Measurements from ENCODE around the gene HMX1.

HMX1 gene

GRCh38 chr4:8909548-8909947, 37.9 kb upstream of the HMX1 start:
- no peak for DNase-seq

- no peak for DNase-seq
Measured at GRCh38 chr4:8908206-8908893, 36.7 kb upstream of the HMX1 start.

GRCh38 chr4:8907596-8908205, 36.1 kb upstream of the HMX1 start:
- DNase-seq = no peak

GRCh38 chr4:8906991-8907595, 35.5 kb upstream of the HMX1 start:
- DNase-seq = no peak

- no peak for DNase-seq
Measured at GRCh38 chr4:8906668-8906970, 35.0 kb upstream of the HMX1 start.

- DNase-seq = no peak
Measured at GRCh38 chr4:8905773-8906667, 34.4 kb upstream of the HMX1 start.

GRCh38 chr4:8905226-8905772, 33.7 kb upstream of the HMX1 start:
- DNase-seq = no peak

- DNase-seq = no peak
Measured at GRCh38 chr4:8904666-8905065, 33.0 kb upstream of the HMX1 start.

- no peak for DNase-seq
Measured at GRCh38 chr4:8904041-8904501, 32.4 kb upstream of the HMX1 start.

GRCh38 chr4:8901335-8901734, 29.7 kb upstream of the HMX1 start:
- DNase-seq = no peak

- no peak for DNase-seq
Measured at GRCh38 chr4:8900588-8900987, 28.9 kb upstream of the HMX1 start.

GRCh38 chr4:8898419-8898818, 26.8 kb upstream of the HMX1 start:
- no peak for DNase-seq

GRCh38 chr4:8897251-8898167, 25.9 kb upstream of the HMX1 start:
- DNase-seq = no peak

GRCh38 chr4:8896506-8896905, 24.9 kb upstream of the HMX1 start:
- no peak for DNase-seq

GRCh38 chr4:8896071-8896470, 24.4 kb upstream of the HMX1 start:
- DNase-seq = no peak

- no peak for DNase-seq
Measured at GRCh38 chr4:8895295-8895694, 23.7 kb upstream of the HMX1 start.

GRCh38 chr4:8894424-8894816, 22.8 kb upstream of the HMX1 start:
- DNase-seq = no peak

- DNase-seq = no peak
Measured at GRCh38 chr4:8893624-8894423, 22.2 kb upstream of the HMX1 start.

- DNase-seq = no peak
Measured at GRCh38 chr4:8893227-8893623, 21.6 kb upstream of the HMX1 start.

GRCh38 chr4:8892556-8893226, 21.1 kb upstream of the HMX1 start:
- DNase-seq = no peak

Data from SIG-M5 (cell line).